NCI-H2107 (cell line): ENCODE data around the gene PEX14.

Source experiments
- DNase-seq: peaks from one replicate; lab custom pipeline; 2025; lab: John Stamatoyannopoulos, UW

The PEX14 gene

DNA sequence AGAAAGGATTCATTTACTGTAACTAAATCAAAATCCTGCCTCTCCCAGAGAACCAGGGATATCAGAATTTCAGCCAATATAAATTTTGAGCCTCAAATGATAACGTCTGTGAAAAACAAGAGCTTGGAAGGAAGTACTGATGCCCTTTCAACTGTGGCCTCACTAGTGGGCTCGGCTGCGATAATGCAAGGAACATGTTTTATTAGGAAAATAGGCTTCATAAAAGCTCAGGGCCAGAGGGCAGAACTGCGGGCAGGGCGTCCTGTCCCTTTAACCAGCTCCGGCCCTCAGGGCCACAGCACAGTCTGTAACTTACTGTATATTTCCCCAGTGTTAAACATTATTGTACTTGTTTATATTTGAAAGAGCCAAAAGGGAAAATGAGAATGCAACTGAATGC, 122.0 kb downstream of the PEX14 start:
- DNase-seq, result no peak

DNA sequence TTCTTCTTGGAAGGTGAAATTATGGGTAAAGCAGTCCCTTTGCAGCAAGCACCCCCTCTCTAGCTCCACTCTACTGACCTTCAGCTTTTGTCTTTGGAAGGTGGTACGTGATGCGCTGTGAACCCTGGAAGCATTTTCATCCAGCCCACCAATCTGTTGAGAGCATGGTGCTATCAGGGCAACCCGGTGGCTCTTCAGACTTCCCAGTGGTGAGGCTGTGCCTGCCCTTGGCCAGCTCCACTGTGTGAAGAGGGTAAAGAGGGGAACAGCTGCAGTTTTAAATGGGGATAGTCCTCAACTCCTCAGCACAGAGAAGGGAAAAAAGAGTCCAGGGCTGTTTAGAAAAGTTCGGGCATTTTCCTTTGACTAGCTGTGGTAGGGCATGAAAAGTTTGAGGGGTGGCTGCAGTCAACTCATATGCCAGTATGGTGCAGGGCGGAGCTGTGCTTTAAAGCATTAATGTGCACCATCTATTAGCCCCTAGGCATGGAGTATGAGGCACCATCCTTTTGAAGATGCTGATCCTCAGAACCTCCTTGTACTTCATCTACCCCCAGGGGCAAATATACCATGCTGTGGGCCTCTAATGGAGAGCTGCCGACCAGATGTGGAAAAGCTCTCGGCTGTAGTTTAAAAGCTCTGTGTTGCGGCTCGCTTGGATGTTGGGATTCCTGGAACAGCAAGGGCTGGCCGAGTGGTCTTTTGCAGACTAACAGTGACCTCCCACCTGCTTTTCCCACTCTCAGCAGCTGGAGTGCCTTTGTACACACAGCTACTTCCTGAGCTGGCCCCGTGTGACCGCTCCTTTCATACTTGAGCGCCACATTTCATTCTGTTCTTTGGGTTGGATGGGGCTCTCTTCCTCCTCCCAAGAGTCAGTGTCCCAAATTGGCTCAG, 123.0 kb downstream of the PEX14 start:
- DNase-seq, result no peak

DNA sequence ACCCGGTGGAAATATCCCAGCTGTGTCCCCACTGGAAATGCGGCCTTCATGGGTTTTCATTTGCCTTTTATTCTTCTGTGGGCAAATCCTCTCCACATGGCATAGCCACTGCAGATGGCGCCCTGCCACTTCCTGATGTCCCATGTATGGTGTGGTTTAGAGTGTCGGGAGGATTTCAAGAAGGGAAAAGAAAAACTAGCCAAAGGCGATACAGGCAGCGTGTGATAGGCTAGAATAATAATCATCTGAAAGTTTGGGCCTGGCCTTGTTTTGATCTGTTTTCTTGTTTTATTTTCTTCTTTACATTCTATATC, 123.6 kb downstream of the PEX14 start:
- DNase-seq, result no peak

DNA sequence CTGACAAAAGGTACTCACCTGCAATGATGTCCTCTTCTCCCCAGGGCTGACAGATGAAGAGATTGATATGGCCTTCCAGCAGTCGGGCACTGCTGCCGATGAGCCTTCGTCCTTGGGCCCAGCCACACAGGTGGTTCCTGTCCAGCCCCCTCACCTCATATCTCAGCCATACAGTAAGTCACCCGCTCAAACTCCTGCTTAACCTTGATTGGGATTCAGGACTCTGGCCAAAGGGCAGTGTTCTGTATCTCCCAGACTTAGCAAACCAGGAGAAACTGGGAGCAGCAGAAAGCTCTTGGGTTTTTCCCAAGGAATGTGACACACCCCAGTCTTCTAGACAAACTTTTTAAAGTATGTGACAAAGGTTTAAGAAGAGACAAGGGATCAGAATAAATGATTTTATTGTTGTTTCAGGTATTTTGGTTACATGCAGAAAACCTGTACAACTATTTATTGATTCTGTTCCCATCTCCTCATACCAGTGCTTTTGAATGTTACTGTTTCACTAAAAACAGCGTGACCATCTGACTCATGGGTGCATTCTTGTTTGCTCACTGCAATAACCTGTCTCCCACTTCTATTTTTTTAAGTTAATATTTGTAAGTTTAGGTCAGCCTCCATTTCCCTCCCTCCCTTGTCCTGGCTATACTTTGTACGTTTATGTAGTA, 124.6 kb downstream of the PEX14 start:
- DNase-seq, result no peak

DNA sequence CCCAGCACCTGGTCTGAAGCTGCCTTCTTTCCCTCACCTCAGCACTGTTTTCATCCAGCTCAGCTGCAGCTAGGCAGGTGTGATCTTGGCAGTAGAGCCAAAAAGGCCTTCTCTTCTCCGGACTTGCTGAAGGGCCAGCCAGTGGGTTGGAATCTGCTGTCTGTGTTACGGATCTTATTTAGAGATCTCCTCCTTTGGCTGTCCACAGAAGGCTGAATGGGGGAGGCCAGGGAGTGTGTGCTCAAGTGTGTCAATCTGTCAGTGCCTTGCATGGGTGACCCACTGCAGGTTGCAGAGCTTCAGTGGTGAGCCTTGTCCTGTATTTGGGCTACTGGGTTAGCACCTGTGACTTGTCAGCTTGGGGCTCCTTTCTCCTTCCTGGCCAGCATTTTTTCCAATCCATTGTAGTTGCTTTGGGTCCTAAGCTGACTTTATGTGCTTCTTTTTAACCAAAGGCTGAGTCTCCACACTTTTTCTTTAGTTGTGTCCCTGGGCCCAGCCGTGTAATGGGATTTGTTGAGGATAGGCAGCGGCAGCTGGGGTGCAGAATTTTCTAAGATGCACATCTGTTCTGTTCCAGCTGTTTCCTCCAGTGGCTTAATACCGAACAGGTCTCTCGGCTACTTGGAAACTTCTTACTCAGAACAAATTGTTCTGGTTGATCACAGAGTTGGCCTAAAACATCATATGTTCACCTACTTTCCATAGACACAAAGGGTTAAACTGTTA, 126.8 kb downstream of the PEX14 start:
- no peak for DNase-seq

DNA sequence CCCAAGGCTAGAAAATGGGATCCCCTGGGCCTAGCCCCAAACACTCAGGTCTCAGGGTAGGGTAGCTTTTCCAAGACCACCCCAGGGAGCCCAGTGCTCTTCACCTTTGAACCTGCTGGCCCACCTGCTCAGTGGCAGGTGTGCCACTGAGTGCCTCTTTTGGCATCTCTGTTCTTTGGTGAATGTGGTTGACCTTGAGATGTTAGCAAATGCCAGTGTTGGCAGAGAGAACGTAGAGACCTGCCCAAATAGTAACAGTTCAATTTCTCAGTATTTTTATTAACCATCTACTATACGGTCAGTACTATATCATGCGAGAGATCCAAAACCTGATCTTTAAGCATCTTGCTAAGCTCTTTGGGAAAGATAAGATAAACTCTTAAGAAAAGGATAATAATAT, 128.2 kb downstream of the PEX14 start:
- DNase-seq, result no peak

DNA sequence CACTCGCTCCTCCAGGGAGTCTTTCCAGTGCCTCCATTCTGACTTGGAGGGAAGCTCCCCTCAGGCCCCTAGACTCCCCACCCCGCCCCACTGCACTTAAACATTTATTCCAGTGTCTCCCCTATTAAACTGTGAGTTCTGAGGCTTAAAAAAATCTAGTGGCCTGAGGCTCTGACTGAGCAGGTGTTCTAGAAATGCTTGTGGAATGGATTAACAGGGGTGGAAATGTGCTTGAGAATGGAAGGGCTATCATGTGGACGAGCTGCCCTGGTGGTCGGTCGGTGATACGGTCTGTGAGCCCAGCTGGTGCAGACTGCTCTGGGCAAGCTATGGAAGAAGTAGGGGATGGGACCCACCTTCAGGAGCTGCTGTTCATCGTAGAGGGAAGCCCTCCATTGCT, 130.2 kb downstream of the PEX14 start:
- no peak for DNase-seq

DNA sequence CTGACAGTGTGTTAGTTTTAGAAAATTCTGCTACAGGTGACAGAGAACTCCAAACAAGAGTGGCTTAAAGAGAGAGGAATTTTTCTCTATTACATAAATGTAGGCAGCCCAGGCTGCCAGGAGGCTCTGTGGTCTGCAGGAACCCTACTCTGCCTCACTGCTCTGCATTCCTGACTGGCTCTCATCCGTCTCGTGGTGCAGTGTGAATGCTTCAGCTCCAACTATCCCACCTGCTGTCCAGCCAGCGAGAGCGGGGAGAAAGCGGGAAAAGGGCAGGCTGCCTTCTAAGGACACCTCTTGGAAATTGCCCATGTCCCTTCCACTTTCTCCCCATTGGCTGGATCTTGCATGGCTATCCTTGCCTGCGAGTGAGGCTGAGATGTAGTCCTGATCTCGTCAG, 131.3 kb downstream of the PEX14 start:
- DNase-seq, result no peak

DNA sequence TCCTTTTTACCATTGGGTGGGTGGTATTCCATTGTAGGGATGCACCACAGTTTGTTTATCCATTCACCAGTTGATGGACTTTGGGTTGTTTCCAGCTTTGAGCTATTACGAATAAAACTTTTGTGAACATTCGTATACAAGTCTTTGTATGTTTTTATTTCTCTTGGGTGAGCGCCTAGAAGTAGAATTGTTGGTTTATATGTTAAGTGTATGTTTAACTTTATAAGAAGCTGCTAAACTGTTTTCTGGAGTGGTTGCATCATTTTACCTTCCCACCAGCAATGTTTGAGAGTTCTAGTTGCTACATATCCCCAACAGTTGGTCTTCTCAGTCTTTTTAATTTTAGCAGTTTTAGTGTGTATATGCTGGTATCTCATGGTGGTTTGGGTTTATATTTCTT, 132.5 kb downstream of the PEX14 start:
- no peak for DNase-seq

DNA sequence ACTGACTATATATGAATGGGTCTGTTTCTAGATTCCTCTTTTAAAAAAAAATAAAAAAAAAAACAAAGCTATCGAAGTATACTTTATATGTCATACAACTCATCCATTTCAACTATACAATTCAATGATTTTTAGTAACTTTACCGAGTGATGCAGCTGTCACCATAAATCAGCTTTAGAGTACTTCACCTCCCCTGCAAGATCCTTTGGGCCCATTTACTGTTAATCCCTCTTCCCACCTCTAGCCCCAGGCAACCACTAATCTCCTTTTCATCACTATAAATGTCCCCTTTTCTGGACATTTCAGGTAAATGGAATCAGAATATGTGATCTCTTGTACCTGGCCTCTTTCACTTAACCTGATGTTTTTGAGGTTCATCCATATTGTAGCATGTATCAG, 133.9 kb downstream of the PEX14 start:
- DNase-seq, result no peak

DNA sequence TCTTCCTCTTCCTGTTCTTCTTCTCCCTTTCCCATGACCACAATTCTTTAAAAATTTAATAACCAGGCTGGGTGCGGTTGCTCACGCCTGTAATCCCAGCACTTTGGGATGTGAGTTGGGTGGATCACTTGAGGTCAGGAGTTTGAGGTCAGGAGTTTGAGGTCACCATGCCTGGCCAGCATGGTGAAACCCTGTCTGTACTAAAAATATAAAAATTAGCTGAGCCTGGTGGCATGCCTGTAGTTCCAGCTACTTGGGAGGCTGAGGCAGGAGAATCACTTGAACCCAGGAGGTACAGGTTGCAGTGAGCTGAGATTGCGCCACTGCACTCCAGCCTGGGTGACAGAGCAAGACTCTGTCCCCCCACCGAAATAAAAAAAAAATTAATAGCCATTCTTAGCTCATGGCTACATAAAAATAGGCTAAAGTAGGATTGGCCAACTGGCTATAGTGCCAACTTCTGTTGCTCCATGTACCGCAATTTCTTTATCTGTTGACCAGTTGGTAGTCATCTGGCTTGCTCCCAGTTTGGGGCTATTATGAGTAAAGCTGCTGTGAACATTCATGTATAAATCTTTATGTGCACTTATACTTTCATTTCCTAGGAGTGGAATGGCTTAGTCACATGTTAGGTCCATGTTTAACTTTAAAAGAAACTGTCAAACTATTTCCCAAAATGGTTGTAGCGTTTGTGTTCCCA, 136.3 kb downstream of the PEX14 start:
- DNase-seq, result no peak

DNA sequence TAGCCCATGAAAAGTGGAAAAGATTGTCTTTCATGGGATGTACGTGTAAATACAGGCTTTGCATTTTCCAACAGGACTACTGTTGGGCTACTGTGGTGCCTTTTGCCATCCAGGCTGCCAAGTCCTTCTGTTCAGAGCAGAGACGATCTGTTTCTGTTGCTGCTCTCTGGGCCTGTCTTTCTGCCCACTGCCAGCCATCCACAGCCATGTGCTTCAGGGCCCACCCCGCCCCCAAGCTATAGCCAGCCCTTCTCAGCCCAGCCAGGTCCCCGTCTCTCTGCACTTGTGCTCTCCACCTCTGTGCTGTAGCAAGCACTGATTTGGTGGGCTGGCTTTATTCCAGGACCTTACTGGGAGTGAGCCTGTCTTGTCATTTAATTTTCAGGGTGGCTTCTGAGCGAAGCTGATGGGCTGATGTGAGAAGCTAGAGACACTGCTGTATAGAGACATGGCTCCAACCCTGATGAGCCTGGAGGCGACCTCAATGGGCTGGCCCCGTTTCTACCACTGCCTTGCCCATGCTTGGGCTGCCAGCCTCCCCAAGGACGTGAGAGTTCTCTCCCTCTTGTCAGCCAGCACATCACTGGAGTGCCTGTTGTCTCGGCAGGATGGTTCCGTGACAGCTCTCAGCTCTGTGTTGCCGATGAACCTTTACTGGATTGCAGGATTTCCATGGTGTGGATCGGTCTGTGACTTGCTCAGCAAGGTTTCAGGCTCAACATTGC, 137.8 kb downstream of the PEX14 start:
- DNase-seq, result no peak

DNA sequence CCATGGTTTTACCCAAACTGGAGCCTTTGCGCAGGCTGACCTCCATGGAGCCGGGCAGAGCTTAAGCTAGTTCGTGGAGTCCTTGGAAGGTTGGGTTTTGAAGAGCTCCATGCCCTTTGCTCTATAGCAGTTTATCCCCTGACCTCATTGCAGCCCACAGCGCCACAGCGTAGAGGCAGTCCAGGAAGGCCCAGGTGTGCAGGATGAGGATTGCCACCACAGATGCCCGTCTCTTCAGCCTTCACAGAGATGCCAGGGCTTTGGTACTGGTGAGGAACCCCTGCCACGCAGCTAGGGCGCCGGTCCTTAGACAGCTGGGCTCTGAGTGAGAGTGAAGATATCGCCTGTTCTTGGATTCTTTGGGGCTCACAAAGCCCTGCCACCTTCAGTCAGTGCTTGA, 138.6 kb downstream of the PEX14 start:
- DNase-seq, result no peak

DNA sequence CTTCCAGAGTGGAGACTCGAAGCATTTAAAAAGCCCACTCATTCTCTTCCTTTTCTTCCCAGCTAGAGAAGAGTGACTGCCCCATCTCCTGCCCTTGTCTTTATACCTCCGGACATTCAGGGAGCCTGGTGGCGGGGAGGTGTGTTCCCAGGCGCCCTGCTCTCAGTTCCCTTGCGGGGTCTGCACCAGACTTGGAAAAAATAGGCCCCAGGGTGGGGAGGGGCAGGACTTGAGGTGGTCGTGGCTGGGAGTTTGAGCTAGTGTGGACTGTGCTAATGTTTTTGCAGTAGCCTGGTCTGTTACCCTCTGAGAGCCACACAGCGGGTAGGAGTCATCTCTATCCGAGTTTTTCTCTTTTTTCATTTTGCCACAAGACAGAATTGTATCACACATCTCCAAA, 139.1 kb downstream of the PEX14 start:
- DNase-seq, result no peak

DNA sequence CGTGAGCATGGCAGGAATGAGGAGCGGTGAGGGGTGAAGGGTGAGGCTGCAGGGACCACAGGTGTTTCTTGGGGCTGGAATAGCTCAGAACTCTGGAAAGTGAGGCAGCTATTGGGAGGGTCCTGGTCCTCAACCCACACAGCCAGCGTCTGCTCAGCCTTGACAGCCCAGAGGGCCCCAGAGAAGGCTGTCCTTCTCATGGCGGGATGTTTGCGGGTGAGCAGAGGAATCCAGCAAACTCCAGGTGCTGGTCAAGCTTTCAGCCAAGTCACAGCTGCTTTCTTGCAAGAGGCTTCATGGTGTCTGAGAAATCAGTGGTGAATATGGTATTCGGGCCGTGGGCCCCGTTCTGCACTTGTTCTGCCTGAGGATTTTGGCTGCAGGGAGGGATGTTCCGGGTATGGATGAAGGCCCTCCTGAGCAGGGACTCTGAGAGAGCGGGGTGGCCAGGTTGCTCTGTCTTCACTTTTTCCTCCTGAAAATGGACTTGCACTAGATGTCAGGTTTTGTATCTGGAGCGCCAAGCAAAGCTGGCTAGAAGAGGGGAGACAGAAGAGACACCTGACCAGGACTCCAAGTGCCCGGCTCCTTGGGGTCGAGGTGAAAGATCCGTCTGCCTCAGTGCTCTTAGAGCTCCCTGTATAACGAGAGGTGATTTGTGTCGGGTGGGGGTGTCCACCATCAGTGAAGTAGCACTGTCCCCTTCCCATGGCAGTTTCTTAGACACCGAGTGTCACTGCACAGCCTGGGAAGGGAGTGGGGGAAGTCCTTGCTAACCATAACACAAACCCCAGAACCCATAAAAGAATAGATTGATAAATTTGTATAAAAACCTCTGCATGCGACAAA, 139.9 kb downstream of the PEX14 start:
- no peak for DNase-seq

DNA sequence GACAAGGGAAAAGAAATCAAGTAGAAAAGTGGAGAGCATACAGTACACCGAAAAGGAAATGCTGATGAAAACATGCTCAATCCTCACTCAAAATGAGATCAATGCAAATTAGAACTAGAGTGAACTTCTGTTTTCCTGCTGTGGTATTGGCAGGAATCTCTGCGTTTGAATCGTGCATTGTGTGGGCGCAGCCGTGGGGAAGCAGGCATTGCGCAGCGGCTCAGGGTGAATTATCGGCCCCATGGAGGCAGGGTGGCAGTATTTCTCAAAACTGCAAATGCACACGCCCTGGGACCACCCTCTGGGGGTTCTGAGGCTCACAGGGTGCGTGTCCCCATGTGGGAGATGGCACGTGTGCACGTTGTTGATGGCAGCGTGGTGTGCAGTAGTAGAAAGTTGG, 140.6 kb downstream of the PEX14 start:
- no peak for DNase-seq

DNA sequence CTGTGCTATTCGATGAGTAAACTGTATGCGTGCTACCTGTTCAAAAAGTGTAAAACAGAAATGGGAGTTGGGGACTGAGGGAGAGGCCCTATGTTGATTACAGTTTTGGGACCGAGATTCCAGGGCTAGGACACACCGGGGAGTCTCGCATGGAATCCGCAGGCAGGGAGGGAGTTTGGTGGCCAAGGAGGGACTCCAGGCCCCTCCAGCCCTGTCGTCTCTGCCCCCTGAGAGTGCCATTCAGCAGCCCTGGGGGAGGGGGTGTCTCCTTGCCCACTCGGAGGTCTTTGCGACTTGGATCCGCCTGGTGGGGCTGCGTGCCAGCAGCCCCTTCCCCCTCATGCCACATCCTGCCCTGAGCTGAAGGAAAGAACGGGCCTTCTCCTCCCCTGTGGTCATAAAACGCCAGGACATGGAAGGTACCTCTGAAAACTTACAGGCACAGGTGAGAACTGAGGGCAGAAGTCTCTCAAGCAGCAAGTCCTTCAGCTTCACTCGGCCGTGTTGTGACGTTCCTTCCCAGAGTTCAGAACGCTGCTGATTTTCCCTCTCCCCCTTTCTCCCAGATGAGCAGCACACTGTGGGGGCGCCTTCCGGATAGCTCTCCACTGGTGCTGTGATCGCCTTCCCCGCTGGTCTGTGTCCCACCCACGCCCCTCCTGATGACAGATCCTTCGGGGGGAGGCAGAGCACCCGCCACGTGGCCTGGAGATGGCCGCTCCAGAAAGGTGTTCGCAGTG, 141.4 kb downstream of the PEX14 start:
- DNase-seq, result no peak

DNA sequence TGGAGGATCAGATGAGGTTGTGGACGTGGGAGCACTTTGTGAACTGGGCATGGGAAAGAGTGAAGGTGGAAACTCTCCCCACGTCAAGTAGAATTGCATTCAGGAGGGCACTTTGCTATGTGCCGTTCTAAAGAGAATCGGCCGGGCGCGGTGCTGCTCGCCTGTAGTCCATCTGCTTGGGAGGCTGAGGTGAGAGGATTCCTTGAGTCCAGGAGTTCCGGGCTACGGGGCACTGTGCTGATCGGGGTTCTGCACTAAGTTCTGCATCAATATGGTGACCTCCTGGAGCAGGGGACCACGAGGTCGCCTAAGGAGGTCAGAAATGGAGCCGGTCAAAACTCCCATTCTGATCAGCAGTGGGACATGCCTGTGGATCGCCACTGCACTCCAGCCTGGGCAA, 141.9 kb downstream of the PEX14 start:
- no peak for DNase-seq

DNA sequence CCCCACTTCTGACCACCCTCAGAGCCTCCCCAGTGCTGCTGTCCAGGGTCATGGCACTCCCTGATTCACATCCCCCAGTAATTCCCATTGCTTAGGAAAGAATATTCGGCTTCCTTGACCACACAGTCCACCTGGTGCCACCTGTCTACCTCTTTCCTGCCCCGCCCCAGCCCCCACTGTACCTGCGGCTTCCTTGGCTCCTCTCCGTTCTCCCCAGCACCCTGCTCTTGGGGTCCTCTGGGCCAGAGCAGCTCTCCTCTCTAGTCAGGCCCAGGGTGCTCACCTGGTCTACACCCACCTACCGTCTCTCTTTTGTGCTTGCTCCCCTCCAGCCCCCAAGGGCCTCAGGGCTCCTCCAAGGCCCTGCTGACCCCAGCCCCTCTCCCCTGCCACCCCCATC, 142.6 kb downstream of the PEX14 start:
- DNase-seq, result no peak
